EL (cell line): ENCODE measurements around the gene RPLP1.

Experiments used
- DNase-seq: peaks from one replicate; pipeline ENCODE4 v3.0.0-alpha.2; 2016

RPLP1 gene

DNA sequence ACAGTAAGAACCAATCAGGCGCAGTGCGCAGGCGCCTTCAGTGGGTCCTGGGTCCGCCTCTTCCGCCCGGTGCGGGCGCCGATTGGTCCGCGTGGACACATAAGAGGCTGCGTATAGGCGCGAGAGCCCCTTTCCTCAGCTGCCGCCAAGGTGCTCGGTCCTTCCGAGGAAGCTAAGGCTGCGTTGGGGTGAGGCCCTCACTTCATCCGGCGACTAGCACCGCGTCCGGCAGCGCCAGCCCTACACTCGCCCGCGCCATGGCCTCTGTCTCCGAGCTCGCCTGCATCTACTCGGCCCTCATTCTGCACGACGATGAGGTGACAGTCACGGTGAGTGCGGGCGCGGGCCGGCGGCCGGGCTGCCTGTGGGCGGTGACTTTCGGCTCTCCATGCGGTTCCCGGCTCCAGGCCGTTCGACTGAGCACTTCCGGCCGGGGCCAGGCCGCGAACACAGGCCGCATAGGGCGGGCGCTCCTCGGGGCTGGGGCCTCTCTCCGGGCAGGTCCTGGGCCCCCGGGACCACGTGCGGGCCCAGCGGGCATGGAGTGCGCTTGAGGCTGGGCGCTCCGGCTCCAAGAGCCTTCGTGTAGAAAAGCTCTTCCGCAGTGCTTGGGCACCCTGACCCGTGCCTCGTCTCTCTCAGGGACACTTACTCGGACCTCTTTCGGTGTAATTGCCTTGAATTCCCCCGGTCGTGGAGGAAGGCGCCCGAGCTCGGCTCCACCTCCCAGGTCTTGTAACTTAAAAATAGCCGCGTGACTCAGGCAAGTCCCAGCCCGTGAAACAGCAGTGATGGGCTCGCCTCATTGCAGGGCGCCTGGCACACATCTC lies at the start of gene RPLP1:
RPLP1 (plus strand) TSS at position 127 of the 830 bp plus-strand sequence; CDS start at position 258, 131 bp downstream.
- peak; percentile 94 for DNase-seq

DNA sequence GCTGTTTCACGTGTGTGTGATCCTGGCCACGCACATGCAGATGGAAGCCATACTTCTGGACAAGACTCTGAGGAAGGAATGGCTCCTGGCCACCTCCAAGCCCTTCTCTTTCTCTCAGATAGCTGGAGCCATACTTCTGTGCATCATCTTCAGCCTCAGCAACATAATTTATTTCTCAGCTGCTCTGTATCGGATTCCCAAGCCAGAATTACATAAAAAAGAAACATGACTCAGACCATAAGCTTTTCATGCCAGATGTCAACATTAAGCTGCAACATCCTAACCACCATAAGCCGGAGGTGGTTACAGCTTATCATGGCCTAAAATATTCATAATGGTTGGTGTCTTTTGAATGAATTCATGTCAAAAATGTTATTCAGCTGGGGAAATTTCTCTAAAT lies 49.0 kb upstream of the RPLP1 start:
- DNase-seq: peak; percentile 92

DNA sequence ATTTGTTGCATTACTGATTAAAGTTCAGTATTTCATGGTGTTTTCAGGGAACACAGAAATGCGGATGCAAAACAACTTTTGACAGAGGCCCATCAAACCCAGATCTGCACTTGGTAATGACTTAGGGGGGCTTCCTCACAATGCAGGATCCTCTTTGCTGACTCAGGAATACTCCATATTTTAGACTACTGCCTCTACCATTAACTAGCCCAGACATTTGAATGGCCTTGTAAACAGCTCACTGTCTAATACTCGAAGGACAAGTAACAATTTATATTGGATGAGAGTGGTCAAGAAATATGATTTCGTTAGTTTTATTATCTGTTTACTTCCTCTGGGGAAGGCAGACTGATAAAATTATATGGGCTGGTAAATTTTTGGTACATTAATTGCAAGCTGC lies 47.5 kb upstream of the RPLP1 start:
- no peak for DNase-seq

DNA sequence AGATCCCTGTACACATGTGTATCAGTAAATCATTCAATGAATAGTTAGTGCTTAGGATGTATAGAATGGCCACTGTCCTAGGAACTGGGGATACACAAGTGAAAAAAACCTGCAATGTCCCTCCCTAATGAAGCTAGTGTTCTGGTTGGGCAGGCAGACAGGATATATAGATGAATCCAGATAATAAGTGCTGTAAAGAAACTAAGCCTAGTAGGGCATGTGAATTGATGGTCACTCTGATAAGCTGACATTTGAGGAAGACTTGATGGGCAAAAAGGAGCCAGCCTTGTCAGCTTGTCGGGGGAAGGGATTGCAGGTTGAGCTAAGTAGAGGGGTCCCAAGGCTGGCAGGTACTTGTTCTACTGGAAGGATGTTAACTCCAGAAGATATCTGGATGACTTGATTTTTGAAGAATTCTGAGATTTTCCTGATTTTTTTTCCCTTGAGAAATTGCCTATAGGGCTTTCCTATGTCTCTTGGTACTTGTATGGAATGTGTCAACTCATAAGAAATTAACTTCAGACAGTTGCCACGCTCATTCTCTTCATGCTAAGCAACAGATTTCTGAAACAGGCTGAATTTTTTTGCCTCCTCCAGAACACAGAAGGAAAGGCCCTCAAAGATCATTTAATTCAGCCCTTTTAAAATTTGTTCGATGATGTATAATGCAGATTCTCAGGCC lies 44.8 kb upstream of the RPLP1 start:
- no peak for DNase-seq

DNA sequence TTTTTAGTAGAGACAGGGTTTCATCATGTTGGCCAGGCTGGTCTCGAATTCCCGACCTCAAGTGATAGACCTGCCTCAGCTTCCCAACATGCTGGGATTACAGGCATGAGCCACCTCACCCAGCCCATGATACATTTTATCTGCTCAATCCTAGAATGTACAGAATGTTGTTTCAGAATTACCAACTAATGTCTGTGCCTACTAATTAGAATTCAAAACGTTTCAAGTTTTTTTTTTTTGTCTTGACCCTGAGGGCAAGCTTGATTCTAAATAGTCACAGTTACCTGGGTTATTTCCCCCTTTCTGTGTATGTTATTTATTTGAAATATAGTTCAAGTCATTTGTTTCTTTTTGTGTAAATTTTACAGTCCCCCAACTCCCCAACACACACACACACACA lies 43.8 kb upstream of the RPLP1 start:
- no peak for DNase-seq

DNA sequence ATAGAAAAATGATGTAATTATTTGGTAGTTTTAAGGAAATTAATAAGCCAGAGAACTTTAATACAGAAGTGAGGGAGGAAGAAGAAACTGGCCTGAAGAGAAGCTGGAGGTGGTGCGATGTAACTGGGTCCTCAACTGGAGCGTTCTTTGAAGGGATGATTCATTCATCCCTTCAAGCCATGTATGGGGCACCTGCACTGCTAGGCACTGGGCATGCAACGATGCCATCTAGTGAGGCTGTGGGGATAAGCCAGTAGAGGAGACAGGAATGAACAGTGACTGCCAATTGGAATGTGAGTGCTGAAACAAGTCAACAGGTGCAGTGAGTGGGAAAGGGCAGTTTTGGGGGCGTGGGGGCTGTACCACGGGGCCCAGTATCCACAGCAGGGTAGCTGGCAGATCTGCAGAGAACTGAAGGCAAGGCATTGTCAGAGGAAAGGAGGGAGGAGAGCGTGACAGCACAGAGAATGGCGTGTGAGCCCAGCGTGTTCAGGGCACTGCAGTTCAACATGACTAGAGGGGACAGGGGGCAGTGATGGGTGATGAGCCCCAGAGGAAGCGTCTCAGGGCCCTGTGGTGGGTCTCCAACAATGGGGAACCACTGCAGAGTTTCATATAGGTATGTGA lies 42.3 kb upstream of the RPLP1 start:
- peak; percentile 70 for DNase-seq

DNA sequence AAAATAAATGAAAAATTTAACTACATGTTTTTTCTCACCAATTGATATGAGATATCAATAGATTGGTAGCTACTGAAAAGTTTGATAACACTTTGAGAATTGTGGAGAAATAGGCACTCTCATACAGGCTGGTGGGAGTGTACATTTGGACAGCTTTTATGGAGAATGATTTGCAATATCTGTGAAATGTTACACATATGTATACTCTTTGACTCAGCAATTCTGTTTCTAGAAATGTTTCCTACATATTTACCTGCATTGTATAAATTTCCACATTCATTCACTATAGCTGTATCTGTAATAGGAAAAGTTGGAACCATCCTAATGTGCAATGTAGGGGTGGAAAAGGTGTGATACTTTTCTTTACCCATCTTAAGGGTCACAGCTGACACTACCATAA lies 40.3 kb upstream of the RPLP1 start:
- DNase-seq: no peak

DNA sequence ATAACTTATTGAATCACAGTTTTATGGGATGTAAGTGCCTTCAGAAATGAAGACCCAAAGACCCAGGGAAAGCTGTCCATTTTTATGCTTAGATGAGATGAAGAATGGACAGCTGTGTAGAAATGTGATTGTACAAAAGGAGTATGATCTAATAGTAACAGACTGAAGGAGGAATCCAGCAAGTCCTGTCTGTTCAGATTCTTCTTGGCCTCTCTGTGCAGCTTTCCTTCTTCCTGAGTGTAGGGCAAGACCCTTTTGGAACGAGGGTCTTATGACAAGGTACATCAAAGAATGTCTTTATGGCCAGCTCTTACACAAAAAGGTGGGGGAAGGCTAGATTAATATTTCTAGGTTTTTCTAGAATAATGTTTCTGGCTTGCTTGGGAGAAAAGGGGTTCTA lies 39.9 kb upstream of the RPLP1 start:
- no peak for DNase-seq

DNA sequence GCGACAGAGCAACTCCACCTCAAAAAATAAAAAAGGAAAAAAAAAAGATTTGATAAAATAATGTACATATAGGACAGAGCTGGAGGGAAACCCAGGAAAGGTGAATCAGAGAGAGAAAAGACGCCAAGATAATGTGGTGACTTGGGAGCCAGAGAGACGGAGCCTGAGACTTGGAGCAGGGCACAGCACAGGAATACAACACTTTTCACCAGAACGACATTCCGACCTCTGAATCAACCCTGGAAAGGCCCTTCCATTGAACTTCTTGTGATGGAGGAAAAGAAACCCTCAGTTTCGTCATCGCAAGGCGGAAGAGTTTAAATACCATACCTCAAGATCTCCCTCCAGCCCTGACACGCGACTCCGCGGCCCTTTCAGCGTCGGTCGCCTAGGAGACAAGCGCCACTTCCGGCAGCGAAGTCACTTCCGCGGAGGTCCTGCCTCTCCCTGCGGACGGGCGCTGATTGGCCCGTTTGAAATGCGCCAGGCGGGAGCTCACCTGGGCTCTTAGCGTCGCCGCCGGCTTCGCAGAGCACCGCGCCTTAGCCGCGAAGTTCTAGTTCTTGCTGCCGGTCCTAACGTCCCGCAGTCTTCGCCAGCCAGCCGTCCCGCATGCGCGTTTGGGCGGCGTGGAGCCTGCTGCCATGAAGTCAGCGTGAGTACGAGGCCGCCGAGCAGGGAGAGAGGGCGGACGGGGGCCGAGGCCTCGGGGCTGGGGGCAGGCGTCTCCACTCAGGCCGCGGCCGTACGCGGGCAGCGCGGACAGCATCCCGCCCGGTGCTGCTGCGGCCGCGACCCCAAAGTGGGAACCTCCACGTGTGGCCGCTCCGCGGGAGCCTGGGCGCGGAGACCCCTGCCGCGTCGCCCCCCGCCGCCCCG lies 38.6 kb upstream of the RPLP1 start, which contains the start of gene KIF23:
KIF23 (plus strand) TSS at position 528 of the 879 bp plus-strand sequence; CDS start at position 645, 117 bp downstream.
- peak; percentile 96 for DNase-seq

DNA sequence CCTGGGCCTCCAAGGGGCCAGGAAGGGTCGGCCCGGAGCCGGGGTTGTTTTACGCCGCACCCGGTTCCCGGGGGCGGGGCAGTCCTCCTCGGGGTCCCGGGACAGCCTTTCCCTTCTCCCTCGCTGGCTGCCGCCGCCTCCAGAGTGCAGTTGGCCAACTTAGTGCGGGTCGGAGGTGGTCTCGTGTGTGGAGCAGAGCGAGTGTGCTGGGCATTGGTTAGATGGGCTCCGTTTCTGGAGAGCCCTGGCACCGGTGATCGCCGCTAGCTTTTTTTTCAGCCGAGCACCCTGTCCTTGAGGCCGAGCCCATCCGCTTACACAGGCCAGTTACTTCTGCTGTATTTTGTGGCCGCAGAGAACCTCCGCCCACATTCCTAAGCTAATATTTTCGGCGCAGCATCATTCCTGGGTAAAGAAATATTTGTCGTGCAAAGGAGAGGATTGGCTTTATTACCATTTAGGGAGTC lies 37.9 kb upstream of the RPLP1 start:
- DNase-seq: peak; percentile 95

DNA sequence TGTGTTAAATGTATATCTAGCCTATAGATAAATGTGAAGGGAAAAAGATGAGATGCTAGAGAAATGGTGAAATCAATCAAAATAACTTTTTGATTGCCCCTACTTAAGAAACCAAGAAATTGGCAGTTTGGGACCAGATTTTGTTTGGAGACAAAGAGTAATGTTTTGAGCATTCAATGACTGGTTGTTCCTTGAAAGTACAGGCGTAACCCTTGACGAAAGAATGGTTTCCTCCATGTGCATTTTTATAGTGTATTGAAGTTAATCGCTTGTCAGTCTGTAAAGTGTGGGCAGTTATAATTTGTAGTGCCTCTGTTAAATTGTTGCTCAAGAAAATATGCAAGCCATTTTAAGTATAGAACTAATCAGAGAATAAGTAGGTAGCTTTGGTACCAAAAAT lies 37.2 kb upstream of the RPLP1 start:
- no peak for DNase-seq

DNA sequence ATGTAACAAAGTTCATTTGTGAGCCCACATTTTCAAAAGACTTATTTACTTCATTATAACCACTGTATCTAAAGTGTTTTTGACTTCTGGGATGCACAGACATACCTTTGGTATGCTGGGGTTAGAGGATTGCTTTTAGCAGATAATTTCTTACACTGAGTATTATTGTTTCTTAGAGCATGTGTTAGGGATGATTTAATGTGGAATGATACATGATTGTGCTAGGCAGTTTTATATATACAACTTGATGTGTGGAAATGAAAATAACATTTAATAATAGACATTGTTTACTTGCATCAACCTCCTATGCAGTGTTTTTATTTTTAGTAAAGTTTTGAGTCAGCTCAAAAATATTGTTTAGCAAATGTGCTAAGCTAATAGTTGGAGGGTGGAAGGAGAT lies 35.0 kb upstream of the RPLP1 start:
- peak; percentile 44 for DNase-seq

DNA sequence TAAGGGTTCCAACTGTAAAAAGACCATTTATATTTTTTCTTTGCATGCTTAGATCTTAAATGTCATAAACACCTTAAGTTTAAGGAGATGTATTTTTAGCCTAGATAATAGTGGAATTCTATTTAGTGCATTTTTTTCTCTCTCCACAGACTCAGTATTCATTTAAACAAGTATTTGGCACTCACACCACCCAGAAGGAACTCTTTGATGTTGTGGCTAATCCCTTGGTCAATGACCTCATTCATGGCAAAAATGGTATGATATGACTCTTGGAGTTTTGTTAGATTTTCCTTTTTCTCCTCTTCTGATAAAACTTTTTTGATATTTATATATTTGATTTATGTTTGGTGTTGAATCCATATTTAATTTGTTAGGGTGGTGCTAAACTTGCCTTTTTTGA lies 31.1 kb upstream of the RPLP1 start:
- DNase-seq: peak; percentile 41

DNA sequence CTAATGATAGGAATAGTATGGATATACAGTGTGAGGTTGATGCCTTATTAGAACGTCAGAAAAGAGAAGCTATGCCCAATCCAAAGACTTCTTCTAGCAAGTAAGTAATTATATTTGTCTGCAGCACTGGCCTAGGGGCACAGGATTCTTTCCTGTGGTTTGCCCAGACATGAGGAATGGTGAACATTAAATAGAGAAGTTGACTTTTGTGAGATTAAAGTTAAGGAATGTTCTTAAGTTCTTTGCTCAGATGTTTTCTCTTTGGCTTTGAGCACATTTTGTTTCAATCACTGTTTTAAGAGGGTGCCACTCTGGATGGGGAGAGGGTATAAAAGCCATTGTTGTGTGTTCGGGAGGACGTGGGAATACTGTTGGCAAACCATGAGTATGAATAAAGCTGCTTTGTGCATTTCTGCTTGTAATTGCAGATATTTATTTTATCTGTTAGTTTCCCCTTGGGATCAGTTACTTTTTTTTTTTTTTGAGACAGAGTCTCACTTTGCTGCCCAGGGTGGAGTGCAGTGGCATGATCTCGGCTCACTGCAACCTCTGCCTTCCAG lies 30.2 kb upstream of the RPLP1 start:
- DNase-seq: peak; percentile 34

DNA sequence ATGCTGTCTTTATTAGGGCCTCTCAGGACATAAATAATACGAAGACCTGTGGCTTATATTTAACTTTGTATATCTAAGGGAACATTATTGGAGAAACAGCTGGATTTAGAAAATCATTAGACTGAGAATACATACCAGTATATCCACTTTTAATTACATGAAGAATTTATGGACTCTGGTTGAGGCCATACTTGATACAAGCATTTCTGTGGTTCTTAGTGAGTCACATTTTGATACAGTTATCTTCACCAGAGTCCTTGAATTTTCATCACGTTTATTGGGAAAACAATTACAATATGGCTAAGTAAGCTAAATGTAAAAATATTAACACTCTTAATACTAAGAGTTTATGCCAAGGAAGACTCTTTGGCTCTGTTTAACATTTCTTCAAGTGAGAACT lies 28.6 kb upstream of the RPLP1 start:
- DNase-seq: peak; percentile 19

DNA sequence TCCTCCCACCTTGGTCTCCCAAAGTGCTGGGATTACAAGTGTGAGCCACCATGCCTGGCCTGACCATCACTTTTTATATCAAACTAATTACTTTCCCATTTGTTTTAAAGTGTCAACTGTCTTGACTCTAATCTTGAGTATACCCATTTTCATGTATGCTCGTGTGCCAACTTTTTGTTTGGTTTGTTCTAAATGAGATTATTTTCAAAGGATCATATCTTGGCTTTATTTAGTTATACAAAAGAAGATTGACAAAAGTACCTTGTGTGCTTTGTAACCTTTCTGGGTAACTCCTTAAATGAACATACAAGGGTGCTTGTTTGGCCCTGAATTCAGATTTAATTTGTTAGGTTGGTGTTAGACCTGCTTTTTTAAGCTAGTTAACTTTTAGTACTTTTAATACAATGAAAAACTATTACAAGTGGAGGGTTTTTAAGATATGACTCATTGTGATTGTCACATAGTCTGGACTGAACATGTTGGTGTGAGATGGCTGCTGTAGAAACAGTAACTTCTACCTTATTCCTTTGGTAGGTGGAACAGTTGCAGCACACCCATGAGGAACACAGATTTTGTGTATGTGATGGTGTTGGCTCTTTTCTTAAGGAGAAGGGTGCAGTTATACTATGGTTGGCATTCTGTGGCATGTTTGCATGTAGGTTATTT lies 27.7 kb upstream of the RPLP1 start:
- no peak for DNase-seq

DNA sequence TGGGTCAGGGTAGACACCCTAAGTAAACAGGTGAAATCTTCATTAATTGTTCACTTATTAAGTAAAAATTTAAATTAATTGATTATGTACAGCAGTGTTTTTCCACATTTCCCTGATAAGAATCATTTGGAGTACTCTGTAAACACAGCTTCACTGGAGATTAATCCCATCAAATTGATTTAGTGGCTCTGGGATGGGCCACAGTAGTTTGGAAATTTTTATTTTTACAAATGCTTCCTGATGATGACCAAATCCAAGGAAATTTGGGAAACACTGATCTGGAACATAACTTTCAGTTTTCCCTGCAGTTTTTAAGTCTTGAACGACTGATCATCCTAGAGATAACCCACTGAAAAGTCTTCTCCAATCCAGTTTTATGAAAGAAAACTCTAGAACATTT lies 18.8 kb upstream of the RPLP1 start:
- no peak for DNase-seq

DNA sequence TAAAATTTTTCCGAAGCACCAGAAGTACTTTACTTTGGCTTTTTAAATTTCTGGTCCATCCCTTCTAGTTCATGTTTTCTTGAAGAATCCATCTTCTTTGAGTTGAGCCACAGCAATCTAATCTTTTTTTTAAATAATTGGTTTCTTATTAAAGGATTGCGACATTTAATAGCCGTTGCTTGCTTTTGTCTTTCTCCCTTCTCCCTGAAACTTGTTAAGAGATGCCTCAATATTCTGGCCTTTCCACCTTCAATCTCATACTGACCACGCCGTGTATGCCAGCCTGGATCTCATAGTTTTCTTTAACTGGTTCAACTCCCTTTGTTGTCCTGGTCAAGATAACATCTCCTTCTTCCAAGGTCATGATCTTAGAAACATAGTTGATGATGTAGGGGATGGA lies 18.4 kb upstream of the RPLP1 start:
- peak; percentile 49 for DNase-seq

DNA sequence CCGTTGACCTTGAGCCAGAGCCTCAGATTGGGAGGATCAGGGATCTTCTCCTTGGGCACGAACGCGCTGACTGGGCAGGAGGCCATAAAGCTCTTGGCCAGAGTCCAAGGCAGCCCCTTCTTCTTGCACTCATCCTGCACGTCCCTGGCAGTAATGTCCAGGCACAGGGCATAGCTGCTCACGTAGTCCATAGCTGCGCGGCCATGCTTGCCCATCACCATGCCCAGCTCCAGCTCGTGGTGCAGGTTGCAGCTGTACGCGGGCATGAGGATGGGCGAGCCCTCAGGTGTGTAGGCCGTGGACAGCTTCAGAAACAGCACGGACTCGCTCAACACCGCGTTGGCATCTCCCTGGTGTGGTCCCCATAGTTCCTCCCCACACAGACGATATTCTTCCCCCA lies 17.9 kb upstream of the RPLP1 start:
- no peak for DNase-seq

DNA sequence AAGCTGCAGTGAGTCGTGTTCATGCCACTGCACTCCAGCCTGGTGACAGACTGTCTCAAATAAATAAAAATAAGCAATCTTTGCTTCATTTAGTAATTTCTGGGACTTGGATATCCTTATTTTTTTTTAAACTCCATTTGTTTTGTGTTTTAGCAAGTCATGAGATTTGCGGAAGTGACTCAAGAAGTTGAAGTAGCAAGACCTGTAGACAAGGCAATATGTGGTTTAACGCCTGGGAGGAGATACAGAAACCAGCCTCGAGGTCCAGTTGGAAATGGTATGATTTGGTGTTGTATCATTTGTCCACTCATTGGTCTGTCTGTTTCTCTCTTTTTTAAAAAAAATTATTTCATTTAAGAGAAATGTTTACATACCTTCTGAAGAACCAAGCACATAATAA lies 16.6 kb upstream of the RPLP1 start:
- DNase-seq: no peak

DNA sequence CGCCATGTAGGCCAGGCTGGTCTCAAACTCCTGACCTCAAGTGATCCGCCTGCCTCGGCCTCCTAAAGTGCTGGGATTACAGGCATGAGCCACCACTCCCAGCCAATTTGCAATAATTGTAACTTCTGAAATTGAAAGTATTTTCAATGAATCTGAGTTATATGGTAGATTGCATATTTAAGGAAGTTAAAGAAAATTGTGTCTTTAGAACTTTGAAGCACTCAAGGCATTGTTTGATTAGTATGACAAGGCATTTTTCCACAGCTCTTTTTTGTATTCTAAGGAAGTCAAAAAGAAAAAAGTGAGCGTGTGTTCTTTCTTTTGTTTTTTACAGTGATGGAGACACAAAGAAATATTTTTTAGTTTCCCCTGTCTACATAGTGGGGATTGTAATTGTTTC lies 15.7 kb upstream of the RPLP1 start:
- DNase-seq: no peak

DNA sequence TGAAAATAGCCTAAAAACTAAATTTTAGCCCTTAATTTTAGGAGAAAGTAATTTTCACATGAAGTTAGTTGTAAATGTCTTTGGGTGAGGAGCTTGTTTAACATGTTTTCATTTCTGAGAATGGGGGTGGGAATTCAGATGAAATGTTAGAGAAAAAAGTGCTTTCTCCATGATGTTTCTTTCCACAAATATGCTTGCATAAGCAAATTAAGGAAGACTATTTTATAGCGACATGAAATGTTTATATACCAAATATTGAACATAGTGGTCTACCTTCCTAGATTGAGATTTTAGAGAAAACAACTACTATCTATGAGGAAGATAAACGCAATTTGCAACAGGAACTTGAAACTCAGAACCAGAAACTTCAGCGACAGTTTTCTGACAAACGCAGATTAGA lies 13.0 kb upstream of the RPLP1 start:
- DNase-seq: no peak
